ENCODE data around the gene PTPRD. TPM values are rescaled to one million over a fixed set of nuclear protein-coding genes. Genes with fewer than 3 reads are reported as not detected.
A peak's percentile ranks its signal among the peaks of the same experiment; 100 is the strongest.

The PTPRD gene
- total RNA-seq, 1 experiment from 2014 or later = 0.02 TPM

GRCh38 chr9:9352877-9353481, 1259.8 kb downstream of the PTPRD start:
- no peak overlapping the region for H3K9ac ChIP-seq (ENCODE audit: low read length)
- no TSS peak for BruUV-seq (replicated peaks)
- H3K4me2 ChIP-seq (ENCODE audit: low read length) = no peak overlapping the region
- ATAC-seq (no peak), DNase-seq (ENCODE audit: low read depth, low spot score) (no peak)
- no peak overlapping the region for H3K4me3 ChIP-seq (replicated peaks in 1 of 2; ENCODE audit: low read depth in 1 of 2, low read length in 2 of 2)
- no peaks in the 10 kb centered on the region for H3K4me1 ChIP-seq (ENCODE audit: control insufficient read depth in 1 of 2, insufficient read depth in 2 of 2, low read length in 2 of 2)
- H3K27ac ChIP-seq (ENCODE audit: low read depth, low read length) = no peak overlapping the region
- no peaks in the 10 kb centered on the region for H3K27me3 ChIP-seq (ENCODE audit: insufficient read depth, low read length)
- H3K9me2 ChIP-seq (ENCODE audit: insufficient read depth) = no peaks in the 10 kb centered on the region
- H4K20me1 ChIP-seq (ENCODE audit: insufficient read depth) = no peaks in the 10 kb centered on the region
- POLR2A ChIA-PET = no interaction called here
- peaks cover 0 to 31% of the 10 kb centered on the region in 2 experiments; a peak in 3 of 4 replicates for H3K9me3 ChIP-seq (ENCODE audit: control insufficient read depth in 1 of 2, insufficient read depth in 1 of 2, low read depth in 1 of 2, low read length in 2 of 2)
- TF ChIP-seq JUND (IDR thresholded peaks at IDR 0.05) = no peak
- peak in 2 of 3 experiments; percentile 16 to 39; a peak in 1 of 6 replicates for TF ChIP-seq CTCF (IDR thresholded peaks at IDR 0.05 in 2 of 3, conservative IDR thresholded peaks at IDR 0.05 in 1 of 3; ENCODE audit: borderline replicate concordance in 1 of 3, insufficient read depth in 1 of 3, low read depth in 2 of 3, low read length in 2 of 3)
- no peak overlapping the region for H2AFZ ChIP-seq (ENCODE audit: low read depth, low read length, poor library complexity, severe bottlenecking)
- CTCF ChIA-PET = no interaction called here
- no peaks in the 10 kb centered on the region for H3K36me3 ChIP-seq (ENCODE audit: control insufficient read depth in 1 of 2, insufficient read depth in 2 of 2, low read length in 2 of 2)
- intact Hi-C loops (cut with micrococcal nuclease) = no loop called here
- H3K79me2 ChIP-seq (ENCODE audit: insufficient read depth, low read length) = no peaks in the 10 kb centered on the region
- RAD21 ChIA-PET (ENCODE audit: low non-redundant PET in 1 of 2, low total read pairs in 2 of 2, uncharacterized antibody in 2 of 2, unreplicated experiment in 2 of 2) = no interaction called here

GRCh38 chr9:9341203-9341602, 1271.6 kb downstream of the PTPRD start:
- no peak overlapping the region for H2AFZ ChIP-seq (ENCODE audit: low read depth, low read length, poor library complexity, severe bottlenecking)
- H3K27ac ChIP-seq (ENCODE audit: low read depth, low read length) = no peak overlapping the region
- H3K27me3 ChIP-seq (ENCODE audit: insufficient read depth, low read length) = no peaks in the 10 kb centered on the region
- RAD21 ChIA-PET (ENCODE audit: low non-redundant PET in 1 of 2, low total read pairs in 2 of 2, uncharacterized antibody in 2 of 2, unreplicated experiment in 2 of 2) = no interaction called here
- H3K4me1 ChIP-seq (ENCODE audit: control insufficient read depth in 1 of 2, insufficient read depth in 2 of 2, low read length in 2 of 2) = no peaks in the 10 kb centered on the region
- H3K79me2 ChIP-seq (ENCODE audit: insufficient read depth, low read length) = no peaks in the 10 kb centered on the region
- BruUV-seq (replicated peaks) = no TSS peak
- no peaks in the 10 kb centered on the region for H3K9me2 ChIP-seq (ENCODE audit: insufficient read depth)
- POLR2A ChIA-PET = no interaction called here
- CTCF ChIA-PET = no interaction called here
- H3K4me3 ChIP-seq (replicated peaks in 1 of 2; ENCODE audit: low read depth in 1 of 2, low read length in 2 of 2) = no peak overlapping the region
- no peak overlapping the region for H3K9ac ChIP-seq (ENCODE audit: low read length)
- no peaks in the 10 kb centered on the region for H4K20me1 ChIP-seq (ENCODE audit: insufficient read depth)
- no peak for DNase-seq (ENCODE audit: low read depth, low spot score)
- TF ChIP-seq SP1 (IDR thresholded peaks at IDR 0.05; ENCODE audit: low read depth) = no peak
- TF ChIP-seq SIN3A (IDR thresholded peaks at IDR 0.05; ENCODE audit: low read depth) = no peak
- no peak for TF ChIP-seq EZH2phosphoT487 (IDR thresholded peaks at IDR 0.05; ENCODE audit: borderline replicate concordance)
- TF ChIP-seq JUND (IDR thresholded peaks at IDR 0.05) = no peak
- TF ChIP-seq FOSL1 (IDR thresholded peaks at IDR 0.05; ENCODE audit: low read depth) = no peak
- TF ChIP-seq MAX (IDR thresholded peaks at IDR 0.05) = no peak
- no peak for TF ChIP-seq POLR2AphosphoS5 (IDR thresholded peaks at IDR 0.05; ENCODE audit: low read depth, low read length)
- no peak for TF ChIP-seq POLR2A (IDR thresholded peaks at IDR 0.05; ENCODE audit: borderline replicate concordance, extremely low read depth, insufficient read depth, insufficient read length)
- TF ChIP-seq ZFX (IDR thresholded peaks at IDR 0.05) = no peak
- TF ChIP-seq SRF (IDR thresholded peaks at IDR 0.05; ENCODE audit: low read depth) = no peak
- TF ChIP-seq RAD21 (IDR thresholded peaks at IDR 0.05; ENCODE audit: low read depth) = no peak
- no peak for TF ChIP-seq TCF7L2 (IDR thresholded peaks at IDR 0.05; ENCODE audit: borderline replicate concordance, extremely low read depth, insufficient read depth, insufficient read length)
- no peak for TF ChIP-seq YY1 (IDR thresholded peaks at IDR 0.05; ENCODE audit: extremely low read depth, insufficient replicate concordance, low read depth, low read length)
- TF ChIP-seq ZBTB33 (IDR thresholded peaks at IDR 0.05; ENCODE audit: extremely low read depth, insufficient replicate concordance, low read length) = no peak
- no peak for TF ChIP-seq ELF1 (IDR thresholded peaks at IDR 0.05; ENCODE audit: borderline replicate concordance, low read depth)
- no peak for ATAC-seq
- H3K36me3 ChIP-seq (ENCODE audit: control insufficient read depth in 1 of 2, insufficient read depth in 2 of 2, low read length in 2 of 2) = no peaks in the 10 kb centered on the region
- intact Hi-C loops (cut with micrococcal nuclease) = no loop called here
- H3K4me2 ChIP-seq (ENCODE audit: low read length) = no peak overlapping the region
- peaks cover 7 to 11% of the 10 kb centered on the region in 2 experiments; a peak in 2 of 4 replicates for H3K9me3 ChIP-seq (ENCODE audit: control insufficient read depth in 1 of 2, insufficient read depth in 1 of 2, low read depth in 1 of 2, low read length in 2 of 2)
